NCI-H524 treated with DMSO at 0.1 percent for 48 hours (cell line): ENCODE results near the gene DERA.
"Not testable (repeated sequence)": the region's sequence is repeated elsewhere in the genome, so short reads cannot be mapped to it uniquely, and the experiment has no call there.

Experiments used
- DNase-seq: peaks from one replicate; lab custom pipeline; 2025; lab: John Stamatoyannopoulos, UW

Gene DERA

DNA sequence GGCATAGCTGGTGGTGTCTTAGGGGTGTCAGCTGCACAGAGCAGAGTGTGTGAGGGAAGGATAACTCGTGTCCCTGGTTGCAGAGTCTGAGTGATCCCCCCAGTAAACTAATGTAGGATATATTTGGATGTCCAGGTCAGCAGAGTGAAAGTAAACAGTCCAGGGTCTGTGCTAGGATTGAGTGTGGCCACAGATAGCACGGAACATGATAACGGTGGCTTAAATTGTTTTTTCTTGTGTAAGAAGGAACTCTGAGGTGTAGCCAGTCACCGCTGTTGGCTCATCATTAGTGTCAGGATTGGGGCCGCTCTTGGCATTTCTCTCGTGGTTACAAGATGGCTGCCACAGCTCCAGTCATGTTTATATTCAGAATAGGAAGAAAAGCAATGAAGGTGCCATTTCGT lies 97.3 kb downstream of the DERA start:
- no peak for DNase-seq

DNA sequence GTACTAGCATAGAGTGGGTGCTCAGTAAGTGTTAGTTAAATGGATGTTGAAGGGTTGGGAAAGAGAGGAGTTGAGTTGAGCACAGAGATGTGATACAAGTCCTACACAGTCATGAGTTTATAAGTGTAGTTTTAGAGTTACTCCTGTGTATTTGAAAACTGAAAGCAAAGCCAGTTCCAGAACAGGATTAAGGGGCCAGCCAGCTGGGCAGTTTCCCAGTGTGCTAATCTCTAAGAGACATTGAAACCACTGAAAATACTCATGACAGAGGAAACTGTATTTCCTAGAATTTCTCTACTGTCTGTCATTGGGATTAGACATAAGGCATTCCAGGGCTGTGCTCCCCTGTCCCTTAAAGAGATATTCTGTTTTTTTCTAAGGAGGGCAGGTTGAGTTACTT lies 101.0 kb downstream of the DERA start:
- DNase-seq, result peak; percentile 62

DNA sequence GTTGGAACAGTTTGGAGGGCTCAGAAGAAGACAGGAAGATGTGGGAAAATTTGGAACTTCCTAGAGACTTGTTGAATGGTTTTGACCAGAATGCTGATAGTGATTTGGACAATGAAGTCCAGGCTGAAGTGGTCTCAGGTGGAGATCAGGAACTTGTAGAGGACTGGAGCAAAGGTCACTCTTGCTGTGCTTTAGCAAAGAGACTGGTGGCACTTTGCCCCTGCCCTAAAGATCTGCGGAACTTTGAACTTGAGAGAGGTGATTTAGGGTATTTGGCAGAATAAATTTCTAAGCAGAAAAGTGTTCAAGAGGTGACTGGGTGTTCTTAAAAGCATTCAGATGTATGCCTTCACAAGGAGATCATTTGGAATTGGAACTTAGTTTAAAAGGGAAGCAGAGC lies 102.6 kb downstream of the DERA start:
- DNase-seq, result not testable (repeated sequence)

DNA sequence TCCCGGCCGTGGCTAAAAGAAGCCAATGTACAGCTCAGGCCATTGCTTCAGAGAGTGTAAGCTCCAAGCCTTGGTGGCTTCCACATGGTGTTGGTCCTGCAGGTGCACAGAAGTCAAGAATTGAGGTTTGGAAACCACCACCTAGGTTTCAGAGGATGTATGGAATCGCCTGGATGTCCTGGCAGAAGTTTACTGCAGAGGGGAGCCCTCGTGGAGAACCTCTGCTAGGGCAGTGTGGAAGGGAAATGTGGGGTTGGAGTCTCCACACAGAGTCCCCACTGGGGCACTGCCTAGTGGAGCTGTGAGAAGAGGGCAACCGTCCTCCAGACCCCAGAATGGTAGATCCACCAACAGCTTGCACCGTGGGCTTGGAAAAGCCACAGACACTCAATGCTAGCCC lies 103.3 kb downstream of the DERA start:
- DNase-seq, result not testable (repeated sequence)

DNA sequence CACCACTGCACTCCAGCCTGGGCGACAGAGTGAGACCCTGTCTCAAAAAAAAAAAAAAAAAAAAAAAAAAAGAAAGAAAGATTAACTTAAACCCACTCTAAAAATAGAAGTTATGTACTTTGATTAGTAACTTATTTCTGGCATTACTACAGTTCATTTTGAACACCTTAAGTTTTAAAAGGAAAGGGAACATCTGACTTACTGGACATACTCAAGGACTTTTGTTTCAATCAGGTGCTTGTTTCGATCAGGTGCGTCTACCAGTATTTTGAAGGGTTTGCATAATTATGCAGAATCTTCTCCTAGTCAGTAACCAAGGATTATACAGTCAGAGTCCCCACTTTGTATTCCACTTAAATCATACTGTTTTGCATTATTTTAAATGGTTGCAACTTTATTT lies 105.6 kb downstream of the DERA start:
- no peak for DNase-seq

DNA sequence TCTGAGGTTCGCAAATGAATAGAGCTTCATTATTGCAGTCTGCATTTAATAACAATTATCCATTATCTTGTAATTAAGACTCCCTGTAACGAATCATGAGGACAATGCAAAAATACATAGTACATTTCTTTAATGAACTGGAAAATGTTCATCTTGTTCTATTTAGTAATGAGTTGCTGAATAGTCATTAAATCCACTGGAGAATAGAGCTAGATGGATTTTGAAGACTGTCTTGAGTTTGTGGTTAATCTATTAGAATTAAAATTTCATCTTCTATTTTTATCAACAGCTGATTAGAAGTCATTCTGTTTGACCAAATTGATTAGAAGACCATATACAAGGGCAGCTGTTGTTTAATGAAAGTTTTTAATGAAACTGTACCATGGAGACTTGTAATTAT lies 107.2 kb downstream of the DERA start:
- no peak for DNase-seq

DNA sequence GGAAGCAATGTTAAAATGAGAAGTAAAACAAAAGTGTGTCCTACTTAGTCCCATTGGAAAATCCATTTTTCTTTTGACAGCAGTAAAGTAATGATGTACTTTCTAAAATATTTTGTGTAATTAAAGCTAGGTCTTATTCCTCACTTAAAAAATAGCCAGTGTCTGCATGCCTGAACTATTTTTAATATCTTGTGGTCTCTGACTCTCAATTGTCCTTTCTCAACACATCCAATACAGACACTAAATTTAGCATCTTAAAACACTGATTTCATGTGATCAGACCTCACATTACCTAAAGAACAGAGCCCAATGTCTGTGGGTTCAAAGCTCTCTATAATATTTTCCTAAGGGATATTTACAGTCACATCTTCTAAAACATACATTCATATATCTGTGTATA lies 108.0 kb downstream of the DERA start:
- DNase-seq, result no peak

DNA sequence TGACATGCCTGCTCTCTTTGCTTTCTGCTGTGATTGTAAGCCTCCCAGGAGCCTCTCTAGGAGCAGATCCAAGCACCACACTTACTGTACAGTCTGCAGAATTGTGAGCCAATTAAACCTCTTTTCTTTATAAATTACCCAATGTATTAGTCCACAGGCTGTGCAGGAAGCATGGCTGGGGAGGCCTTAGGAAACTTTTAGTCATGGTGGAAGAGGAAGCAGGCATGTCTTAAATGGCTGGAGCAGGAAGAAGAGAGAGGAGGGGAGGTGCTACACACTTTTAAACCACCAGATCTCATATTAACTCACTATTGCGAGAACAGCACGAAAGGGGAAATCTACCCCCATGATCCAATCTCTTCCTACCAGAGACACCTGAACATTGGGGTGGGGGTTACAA lies 108.9 kb downstream of the DERA start:
- no peak for DNase-seq

DNA sequence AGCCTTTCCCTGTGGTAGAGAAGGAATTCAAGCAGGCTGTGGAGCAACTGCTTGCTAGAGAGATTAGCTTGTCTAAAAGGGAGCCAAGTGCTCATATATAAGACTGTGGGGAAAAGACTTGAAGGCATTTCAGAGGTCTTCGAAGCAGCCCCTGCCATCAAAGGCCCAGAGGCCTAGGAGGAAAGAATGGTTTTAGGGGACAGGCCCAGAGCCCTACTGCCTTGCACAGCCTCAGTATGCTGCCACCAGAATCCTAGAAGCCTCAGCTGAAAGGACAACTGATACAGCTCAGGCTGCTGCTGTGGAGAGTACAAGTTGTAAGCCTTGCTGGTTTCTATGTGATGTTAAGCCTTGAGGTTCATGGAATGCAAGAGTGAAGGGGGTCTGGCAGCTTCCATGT lies 109.9 kb downstream of the DERA start:
- no peak for DNase-seq

DNA sequence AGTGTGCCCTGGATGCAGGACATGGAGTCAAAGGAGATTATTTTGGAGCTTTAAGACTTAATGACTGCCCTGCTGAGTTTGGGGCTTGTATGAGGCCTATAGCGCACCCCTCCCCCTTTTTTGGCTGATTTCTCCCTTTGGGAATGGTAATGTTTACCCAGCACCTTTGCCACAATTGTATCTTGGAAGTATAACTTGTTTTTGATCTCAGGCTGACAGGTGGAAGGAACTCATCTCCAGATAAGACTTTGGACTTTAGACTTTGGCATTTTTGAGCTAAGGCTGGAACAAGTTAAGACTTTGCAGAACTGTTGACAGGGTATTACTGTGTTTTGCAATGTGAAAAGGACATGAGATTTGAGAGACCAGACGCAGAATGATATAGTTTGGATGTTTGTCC lies 110.5 kb downstream of the DERA start:
- no peak for DNase-seq

DNA sequence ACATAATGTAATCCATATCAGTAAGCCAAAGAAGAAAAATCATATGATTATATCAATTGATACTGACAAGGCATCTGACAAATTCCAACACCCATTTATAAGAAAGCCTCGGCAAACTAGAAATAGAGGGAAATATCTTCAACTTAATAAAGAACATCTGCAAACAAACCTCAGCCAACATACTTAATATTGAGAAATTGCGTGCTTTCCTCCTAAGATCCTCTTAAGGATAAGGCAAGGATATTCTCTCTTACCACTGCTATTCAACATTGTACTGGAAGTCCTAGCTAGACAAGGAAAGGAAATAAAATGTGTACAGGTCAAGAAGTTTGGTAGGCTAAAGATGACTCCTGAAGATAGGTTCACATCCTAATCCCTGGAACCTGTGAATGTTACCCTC lies 115.9 kb downstream of the DERA start:
- DNase-seq, result no peak

DNA sequence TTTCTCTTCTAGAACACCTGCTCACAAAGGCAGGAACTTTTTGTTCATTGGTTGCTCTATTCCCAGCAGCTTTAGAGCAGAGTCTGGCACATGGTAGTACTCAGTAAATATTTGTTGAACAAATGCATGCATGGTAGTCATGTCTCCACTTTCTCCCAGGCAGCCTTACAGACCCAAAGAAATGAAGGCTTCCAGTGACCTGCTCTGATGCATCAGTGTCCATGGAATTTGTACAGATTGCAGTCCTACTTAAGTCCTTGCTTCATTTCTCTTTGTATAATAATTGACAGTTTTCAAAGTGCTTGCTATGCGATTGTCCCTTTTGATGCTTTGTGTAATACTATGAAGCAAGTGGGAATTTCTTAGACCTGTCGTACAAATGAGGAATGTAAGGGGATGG lies 119.6 kb downstream of the DERA start:
- no peak for DNase-seq

DNA sequence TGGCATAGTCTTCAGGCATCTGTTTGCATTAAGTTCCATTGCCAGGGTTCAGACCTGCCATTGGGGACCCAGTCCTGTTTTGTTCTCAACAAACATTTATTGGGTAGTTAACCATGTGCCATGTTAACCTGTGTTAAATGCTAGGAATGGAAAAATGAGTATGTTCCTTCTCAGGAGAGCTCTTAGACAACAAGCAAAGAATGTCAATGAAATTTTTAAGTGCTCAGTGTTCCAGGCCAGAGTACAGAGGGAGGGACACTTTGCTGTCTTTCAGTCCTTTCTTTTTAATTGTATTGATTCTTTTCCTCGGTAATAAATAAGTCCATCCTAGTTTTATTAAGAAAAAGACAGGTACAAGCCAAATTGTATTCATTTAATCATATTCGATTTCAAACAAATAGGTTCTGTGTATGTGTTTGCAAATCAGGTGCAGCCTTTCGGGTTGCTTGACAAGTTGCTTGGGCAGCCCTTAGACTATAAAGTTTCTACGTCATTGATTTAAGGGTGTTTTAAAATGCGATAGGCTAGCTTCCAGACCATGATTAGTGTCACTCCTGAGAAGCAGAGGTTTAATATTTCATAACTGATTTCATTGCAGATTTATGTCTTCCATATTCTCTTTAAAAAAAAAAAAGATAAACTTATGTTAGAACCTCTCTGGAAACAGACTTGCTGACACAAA lies 123.1 kb downstream of the DERA start:
- DNase-seq, result no peak

DNA sequence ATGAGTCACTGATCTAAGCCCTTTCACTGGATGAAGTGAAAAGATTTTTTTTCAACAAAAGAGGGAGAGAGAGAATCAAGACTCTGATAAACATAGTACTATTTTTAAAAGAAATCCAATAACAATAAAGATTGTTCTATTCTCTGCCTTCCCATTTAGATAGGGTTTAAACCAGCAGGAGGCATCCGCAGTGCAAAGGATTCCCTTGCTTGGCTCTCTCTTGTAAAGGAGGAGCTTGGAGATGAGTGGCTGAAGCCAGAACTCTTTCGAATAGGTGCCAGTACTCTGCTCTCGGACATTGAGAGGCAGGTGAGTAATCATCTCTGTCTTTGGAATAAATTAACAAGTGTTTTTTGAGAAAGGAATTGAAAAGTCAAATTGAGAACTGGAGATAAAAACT lies 124.9 kb downstream of the DERA start:
- no peak for DNase-seq

DNA sequence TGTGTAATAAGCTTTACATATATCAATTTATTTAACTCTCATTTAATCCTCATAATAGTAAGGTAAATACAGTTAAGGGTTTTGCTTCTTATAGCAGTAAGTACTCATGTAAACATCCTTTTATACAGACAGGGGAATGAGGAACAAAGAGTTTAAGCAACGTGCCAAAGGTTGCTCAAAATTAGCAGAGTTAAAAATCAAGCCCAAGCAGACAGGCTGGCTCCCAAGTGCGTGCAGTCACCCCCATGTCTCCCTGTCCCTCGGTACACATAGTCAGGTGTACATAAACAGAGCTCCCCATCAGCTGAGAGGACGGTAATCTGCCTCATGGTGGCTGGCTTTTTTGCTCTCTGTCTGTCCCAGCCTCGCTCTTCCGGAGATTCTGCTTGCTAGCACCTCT lies 126.4 kb downstream of the DERA start:
- no peak for DNase-seq

DNA sequence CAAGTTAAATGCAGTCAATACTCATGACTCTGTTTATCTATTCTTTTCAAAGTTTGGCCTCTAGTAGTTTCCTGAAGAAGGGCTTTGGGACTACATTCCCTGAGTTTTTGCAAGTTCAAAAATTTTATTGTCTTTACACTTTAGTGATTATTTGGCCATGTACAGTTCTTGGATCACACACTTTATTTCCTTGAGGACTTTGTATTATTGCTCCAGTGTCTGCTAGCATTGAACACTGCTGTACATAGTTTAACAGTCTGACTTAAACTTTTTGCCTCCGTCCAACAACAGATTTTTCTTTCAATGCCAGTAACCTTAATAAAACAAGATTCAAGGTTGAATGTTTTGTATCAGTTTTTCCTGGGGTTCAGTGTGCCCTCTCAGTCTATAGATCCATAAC lies 132.3 kb downstream of the DERA start:
- no peak for DNase-seq

DNA sequence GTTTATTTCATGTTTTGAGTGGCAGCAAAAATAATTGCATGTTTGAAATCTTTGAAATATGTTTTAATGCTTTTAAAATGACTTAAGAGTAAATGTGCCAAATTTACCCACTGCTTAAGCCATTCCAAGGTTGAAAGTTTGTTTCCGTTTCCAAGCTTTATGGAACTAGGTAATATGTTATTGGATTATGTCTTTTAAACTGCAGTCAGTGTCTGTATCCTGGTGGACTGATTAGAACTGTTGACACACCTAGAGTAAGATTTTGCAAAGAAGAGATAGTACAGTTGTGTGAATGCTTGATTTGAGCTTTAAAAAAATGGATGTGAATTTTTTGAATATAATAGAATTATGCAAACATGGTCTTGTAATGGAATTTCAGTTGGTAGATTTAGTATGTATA lies 135.1 kb downstream of the DERA start:
- no peak for DNase-seq

DNA sequence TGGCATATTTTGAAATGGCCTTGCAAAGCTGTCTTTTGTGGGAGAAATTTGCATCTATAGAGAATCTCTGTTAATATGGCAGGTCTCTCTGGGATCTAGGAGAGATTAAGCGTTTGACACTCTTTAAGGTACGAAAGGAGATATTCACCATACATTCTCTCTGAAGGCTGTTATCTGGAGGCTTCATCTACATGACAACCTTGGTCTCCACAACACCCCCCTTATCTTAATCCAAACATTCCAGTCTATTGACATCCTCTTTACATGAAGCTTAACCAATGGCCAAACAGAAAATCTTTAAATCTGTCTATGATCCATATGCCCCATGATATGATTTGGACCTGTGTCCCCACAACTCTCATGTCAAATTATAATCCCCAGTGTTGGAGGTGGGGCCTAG lies 137.4 kb downstream of the DERA start:
- no peak for DNase-seq

DNA sequence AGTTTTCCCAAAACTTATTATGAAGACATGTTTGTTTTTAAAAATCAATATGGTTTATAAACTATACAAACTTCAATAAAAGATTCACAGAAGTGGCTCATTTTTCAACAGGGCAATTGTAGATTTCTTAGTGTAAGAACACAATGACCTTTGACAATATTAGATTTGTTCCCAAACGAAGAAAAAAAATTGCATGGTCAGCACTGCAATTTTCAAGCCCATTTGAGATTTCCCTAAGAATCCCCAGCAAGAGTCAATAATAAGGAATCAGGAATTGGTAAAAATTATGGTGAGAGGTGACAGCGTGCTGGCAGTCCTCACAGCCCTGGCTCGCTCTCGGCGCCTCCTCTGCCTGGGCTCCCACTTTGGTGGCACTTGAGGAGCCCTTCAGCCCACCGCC lies 145.8 kb downstream of the DERA start:
- no peak for DNase-seq

DNA sequence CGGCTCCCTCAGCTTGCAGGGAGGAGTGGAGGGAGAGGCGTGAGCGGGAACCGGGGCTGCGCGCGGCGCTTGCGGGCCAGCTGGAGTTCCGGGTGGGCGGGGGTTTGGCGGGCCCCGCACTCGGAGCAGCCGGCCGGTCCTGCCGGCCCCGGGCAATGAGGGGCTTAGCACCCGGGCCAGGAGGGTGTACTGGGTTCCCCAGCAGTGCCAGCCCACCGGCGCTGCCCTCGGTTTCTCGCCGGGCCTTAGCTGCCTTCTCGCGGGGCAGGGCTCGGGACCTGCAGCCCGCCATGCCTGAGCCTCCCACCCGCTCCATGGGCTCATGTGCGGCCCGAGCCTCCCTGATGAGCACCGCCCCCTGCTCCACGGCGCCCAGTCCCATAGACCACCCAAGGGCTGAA lies 146.2 kb downstream of the DERA start:
- DNase-seq, result not testable (repeated sequence)

DNA sequence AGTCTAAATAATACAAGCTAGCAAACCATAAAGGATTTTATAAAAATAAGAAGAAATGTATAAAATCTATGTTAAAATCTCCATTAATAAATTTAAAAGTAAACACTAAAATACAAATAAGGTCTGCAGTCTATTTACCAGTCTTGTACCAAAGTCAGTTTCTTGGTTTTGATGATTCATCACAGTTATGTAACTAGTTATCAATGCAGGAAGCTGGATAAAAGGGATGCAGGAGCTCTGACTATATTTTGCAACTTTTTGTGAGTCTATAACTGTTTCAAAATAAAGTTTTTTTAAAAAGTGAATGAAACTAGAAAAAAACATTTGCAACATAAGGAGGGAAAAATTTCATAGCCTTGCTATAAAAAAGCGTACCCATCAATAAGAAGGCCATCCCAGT lies 151.5 kb downstream of the DERA start:
- no peak for DNase-seq

DNA sequence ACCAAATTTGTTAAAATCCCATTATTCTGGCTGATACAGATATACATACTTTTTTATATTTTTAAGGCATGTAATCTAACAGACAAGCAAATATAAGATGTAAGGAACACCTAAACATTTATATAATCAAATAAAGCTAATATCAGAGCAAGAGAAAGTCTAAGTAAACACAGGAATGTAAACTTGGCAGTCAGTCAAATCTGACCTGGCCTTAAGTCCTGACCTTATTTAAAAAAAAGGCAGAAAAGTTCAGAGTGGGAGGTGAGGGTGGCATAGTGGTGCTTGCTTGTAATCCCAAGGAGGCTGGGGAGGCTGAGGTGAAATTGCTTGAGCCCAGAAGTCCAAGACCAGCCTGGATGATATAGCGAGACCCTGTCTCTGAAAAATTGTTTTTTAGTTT lies 152.6 kb downstream of the DERA start:
- DNase-seq, result no peak

DNA sequence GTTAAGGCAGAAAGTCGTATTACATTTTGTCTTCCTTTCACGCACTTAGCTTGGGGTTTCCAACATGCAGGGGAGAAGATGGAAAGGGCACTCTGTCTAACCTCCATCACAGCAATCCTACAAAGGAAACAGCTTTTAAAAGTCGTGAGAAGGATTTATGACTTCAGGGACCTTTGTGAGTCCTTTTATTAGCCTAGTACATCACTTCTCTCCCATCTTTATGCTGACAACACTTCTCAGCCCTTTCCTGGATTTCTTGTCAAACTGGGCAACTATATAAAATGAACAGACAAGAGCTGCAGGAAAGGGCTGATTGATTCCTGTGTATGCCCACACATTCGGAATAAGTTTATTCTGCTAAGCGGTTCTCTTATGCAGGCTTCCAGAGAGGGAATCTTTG lies 159.0 kb downstream of the DERA start:
- no peak for DNase-seq

DNA sequence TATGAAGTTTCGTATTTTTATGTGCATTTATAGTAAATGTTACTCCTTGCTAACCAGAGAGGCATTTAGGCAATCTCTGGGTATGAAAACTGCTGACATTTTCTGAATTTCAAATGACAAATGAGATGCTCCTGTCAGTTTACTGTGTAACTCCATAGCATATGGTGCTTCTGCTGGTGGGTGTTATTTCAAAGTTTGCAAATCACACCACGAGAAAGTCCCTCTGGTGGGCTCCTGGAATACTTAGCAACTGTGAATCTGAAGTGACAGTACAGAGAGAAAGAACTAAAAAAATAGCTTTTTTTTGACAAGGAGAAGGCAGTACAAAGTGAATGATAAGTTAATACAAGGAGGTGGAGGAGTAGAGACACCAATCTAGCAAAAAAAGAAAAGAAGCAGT lies 161.5 kb downstream of the DERA start:
- DNase-seq, result peak; percentile 81

DNA sequence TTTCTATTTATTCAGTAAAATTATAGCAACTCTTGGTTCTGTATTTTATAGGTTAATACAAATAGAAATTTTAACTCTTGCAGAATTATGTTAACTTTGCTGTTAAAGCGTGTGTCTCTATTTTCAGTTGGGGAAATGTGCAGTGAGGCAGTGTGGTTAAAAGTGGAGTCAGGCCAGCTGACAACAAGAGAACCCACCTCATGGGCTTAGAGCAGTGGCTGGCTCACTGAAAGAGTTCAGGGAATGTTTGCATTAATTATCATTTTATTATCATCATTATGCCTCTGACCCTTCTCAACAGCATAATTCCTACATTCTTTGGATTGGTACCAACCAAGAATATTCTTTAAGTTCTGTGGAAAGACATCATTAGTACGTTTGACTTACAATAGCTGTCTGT lies 163.8 kb downstream of the DERA start:
- no peak for DNase-seq
